CD4-positive, alpha-beta T cell treated with Interleukin-4 for 1 hour (primary cell): ENCODE measurements around the gene GRAMD2B.
"Not testable (repeated sequence)": the region's sequence is repeated elsewhere in the genome, so short reads cannot be mapped to it uniquely, and the experiment has no call there.

Source experiments
- DNase-seq, 2 donors: peaks; one replicate each; pipeline ENCODE4 v3.0.0-alpha.2; 2020 to 2022

GRAMD2B gene

GRCh38 chr5:126422994-126423788, at the start of gene GRAMD2B:
TSS of gene GRAMD2B (plus strand) at chr5:126423409. CDS start at chr5:126423607, 198 bp downstream.
- peak; percentile 76 to 80 for DNase-seq

GRCh38 chr5:126374109-126374416, 49.1 kb upstream of the GRAMD2B start:
- no peak for DNase-seq

DNA sequence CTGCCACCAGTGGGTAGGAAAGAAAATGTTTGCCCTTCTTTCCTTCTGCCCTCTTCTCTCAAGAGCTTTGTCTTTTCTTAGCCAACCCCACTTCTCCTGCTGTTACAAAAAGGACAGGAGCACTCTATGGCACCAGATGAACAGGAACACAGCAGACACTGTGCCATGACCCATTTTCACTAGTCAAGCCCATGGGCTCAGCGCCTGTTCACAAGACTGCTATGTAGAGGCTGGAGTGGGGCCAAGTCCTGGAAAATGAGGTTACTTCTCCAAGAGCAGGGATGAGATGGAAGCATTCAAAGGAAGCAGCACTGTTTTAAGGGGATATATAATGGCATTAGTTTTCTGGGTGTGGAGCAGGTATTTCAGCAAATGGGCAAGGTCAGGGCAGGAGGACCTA, 46.8 kb upstream of the GRAMD2B start:
- DNase-seq: no peak

DNA sequence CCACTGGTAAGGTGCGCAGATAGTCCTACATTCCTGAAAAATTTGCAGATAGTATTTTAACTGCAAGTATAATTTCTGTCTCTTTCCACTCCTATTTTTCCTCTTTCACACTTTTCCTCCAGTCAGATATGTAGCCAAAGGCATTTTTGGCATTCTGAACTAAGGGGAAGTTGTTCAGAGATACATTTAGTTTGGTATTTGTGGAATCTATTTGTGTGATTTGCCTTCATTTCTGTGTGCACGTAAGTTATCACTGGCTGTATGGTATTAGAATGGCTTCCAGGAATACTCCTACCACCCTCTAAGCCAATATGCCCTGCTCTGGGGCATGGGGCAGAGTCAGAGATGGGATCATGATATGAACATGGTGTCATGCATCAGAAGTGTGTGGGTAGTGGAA, 45.8 kb upstream of the GRAMD2B start:
- DNase-seq: no peak

- DNase-seq: not testable (repeated sequence)
These were observed 42.9 kb upstream of the GRAMD2B start for GRCh38 chr5:126380316-126380715.

DNA sequence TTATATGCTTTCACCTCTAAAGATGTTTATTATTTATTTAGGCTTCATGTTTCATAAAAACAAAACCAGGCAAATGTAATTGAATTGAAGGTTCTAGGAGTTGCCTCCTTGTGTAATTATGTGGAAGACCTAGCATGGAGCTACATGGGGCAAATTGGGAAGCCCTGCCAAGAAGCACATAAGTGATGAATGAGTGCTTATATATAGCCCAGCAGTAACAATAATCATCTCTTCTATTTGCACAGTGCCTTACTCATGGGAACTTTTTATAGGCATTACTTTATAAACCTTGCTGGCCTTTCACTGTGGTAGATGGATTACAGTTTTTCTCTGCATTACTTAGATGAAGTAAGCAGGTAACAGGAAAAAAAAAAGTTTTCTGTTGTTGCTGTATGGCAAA, 40.0 kb upstream of the GRAMD2B start:
- no peak for DNase-seq

GRCh38 chr5:126383776-126384175, 39.4 kb upstream of the GRAMD2B start:
- no peak for DNase-seq

GRCh38 chr5:126384985-126385384, 38.2 kb upstream of the GRAMD2B start:
- no peak for DNase-seq

DNA sequence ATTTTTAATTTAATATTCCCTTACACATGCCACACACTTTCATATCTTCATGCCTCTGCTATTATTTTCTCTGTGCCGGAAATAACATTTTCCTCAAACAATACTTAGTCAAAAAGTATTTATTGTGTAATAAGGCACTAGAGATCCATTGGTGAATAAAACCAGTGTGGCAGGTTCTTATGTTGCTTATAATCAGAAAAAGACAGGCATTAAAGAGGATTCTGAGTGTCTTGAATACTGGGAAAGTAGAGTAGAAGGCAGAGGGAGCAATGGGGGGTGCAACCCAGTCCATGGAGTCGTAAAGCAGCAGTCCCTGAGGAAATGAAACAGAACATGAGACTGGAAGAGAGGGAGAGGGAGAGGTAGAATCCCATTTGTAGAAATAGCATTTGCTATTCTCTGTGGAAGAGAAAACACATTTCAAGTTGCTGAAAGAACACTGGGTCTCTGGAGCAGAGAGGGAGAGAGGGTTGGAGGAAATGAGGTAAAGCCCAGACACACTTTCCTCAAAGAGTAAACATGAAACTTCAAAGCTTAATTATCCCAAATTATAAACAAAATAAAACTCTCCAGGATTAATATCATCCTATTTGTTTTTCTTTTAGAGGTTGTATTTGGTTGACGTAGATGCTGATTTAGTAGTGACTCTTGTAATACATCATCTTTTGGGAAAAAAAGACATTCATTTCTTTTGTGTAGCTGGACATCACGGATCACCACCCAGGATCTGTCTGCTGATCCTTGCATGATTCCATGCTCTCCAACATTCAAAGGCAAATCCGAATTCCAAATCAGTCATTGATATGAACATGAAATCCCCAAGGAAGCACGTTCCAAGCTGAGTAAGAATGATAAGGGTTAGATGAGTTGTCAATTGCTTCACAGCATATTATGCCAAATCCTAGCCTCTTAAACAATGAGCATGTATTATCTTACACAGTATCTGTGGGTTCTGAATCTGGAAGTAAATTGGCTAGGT, 37.4 kb upstream of the GRAMD2B start:
- no peak for DNase-seq

DNA sequence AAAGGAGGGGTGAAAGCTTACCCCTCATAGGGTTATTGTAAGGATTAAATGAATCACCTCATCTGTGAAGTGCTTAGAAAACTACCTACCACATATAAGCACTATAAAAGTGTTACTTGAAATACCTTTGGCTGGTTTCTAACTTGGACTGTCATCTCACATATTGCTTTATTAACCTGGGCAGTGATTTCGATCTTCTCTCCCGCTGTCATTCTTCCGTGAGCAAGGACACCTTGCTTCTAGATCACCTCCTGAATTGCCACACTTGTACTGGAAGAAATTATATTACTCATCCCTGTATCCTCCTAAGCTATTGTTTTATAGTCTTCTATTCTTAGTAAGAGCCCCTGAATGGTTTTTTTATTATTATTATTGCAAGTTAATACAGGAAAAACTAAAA, 34.0 kb upstream of the GRAMD2B start:
- no peak for DNase-seq

DNA sequence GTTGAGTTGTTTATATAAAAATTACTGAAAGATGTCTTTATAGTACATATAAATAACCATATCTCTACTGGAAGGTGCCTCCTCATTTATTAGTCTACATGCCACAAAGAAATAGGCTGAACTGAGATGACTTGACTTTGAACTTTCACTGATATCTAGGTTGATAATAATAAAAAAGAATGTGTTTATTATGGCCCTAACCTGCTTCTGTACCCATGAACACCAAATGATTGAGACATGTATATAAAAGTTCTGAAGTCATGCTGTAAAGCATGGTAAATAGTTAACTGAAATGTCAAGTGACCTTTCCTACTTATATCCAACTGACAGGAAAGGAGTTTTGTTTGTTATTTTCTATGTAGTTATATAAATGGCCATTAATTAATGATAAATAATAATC, 33.2 kb upstream of the GRAMD2B start:
- no peak for DNase-seq

DNA sequence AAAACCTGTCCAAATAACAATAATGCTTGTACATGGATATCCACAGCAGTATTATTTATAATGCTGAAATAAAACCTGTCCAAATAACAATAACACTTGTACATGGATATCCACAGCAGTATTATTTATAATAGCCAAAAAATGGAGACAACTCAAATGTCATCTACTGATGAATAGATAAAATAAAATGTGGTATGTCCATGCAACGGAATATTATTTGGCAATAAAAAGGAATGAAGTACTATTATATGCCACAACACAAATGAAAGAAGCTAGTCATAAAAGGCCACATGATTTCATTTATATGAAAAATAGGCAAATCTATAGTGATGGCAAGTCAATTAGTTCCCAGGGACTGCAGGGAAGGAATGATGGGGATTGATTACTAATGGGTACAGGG, 31.8 kb upstream of the GRAMD2B start:
- DNase-seq: no peak

DNA sequence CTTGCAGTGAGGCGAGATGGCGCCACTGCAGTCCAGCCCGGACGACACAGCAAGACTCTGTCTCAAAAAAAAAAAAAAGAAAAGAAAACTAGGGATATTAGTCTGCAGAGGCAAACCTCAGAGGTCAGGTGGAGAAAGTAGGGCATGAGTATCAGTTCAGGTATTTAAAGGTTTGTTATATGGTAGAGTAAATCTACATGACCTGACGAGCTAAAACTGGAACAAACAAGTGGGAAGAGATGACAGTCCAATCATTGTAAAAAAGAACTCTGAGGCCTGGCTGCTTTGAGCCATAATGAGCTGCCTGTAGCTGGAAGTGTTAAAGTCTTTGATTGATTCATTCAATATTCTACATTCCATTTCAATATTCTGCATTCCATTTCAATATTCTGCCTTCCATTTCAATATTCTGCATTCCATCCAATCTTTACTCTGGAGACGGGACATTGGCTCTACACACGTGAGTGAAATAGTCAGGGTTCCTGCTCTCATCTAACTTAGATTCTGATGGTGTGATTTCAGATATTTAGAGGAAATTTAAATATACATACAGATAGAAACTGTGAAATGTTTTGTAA, 28.9 kb upstream of the GRAMD2B start:
- no peak for DNase-seq

GRCh38 chr5:126395198-126395597, 28.0 kb upstream of the GRAMD2B start:
- DNase-seq: no peak

DNA sequence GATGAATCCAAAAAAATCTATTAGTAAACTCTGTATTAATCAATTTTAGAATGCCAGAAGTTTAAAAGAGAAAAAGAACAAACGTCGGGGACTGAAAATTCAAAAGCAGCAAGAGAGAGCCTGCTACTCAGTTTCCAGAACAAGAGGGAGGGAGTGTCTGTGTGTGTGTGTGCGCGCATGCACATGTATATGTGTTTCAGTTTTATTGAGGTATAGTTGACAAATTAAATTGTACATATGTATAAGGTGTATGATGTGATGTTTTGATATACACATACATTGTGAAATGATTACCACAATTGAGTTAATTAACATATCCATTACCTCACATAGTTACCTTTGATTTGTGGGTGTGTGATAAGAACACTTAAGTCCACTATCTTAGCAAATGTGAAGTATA, 27.6 kb upstream of the GRAMD2B start:
- DNase-seq: no peak

- not testable (repeated sequence) for DNase-seq
These were observed 26.5 kb upstream of the GRAMD2B start for GRCh38 chr5:126396721-126397120.

- no peak for DNase-seq
These were observed 24.4 kb upstream of the GRAMD2B start for GRCh38 chr5:126398791-126399190.

DNA sequence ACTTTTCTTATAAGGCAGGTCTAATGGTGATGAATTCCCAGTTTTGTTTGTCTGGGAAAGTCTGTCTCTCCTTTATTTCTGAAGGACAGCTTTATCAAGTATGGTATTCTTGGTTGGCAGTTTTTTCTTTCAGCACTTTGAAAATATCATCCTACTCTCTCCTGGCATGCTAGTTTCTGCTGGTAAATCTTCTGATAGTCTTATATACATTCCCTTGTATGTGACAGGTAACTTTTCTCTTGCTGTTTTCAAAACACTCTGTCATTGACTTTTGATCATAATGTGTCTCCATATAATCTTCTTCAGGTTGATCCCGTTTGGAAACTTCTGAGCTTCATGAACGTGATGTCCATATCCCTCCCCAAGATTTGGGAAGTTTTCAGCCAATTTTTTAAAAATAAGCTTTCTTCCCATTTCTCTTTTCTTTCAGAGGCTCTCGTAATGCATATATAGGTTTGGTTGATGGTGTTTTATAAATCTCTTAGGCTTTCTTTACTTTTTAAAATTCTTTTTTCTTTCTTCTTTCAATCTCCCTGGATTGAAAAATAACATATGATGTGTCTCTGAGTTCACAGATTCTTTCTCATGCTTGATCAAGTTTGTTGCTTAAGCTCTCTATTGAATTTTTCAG, 22.5 kb upstream of the GRAMD2B start:
- no peak for DNase-seq

DNA sequence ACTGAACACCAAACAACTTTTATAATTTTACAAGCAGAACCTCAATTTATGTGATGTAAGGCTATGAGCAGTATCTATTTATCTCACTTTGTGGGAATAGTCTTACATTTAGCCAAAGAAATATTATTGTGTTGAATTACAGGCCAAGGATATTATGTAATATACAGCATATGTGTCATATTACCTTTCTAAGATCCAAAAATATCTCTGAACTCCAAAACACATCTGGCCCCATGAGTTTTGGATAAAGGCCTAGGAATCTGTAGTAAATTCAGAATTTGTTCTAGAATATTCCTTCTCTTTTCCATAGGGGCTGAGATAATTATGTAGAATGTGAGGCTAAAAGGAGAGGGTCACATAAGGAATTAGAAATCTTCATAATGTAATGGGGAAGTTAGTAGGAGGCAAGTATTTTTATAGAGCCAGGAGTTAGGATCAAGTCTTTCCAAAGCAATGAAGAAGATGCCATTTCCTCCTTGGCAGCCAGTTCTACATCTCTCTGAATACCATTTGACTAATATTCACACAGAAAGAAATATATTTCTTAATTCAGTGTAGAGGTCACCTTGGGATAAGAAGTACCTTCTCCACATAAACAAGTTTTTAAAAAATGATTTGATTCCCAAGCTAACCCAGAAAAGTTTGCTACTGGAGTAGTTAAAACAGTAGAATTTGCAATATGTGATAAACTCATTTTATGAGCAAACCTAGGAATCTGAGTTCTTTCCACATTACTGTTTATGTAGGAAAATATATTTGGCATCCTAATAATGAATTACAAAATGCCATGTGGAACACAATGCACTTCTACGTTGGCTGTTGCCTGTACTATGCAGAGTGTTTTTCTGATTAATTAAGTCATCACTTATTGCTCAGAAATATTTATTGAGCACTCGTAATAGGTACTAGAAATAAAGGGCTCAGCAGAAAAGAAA, 20.3 kb upstream of the GRAMD2B start:
- DNase-seq: no peak

DNA sequence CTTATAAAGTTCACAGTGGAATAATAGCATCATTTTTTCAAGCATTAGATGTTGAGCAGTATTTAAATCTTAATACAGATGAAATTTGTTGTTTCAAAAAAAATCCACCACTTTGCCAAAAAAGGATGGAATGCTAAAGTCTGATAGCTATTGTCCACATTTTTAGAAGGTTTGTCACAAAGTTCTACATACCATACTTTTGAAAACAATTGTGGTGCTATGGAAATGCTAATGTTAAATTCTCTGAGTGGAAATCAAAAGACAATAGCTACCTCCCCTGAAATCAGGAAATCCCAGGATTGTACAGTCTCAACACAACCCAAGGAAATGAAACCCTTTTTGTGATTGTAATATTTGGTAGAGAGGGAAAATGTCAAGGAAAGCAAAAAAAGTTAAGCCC, 19.3 kb upstream of the GRAMD2B start:
- no peak for DNase-seq

- DNase-seq: no peak
These were observed 12.6 kb upstream of the GRAMD2B start for GRCh38 chr5:126410623-126411022.

GRCh38 chr5:126413856-126414255, 9.4 kb upstream of the GRAMD2B start:
- DNase-seq: no peak
